T-helper 2 cell treated with Interferon-gamma antibody and Interleukin-4, amounts not matched to agents 100 ng/mL and 5 ng/mL, for 36 hours (primary cell): ENCODE measurements around the gene CCL4L2. TPM values are rescaled to one million over a fixed set of nuclear protein-coding genes. Genes with fewer than 3 reads are reported as not detected.
"Not testable (repeated sequence)": the region's sequence is repeated elsewhere in the genome, so short reads cannot be mapped to it uniquely, and the experiment has no call there.

Experiments used
- intact Hi-C: fragments of 100-400 bp; cut with micrococcal nuclease; formaldehyde crosslinking; loops from one replicate; pipeline ENCODE4 v1.15.1; 2023
- total RNA-seq: library from RNA; stranded (reverse); gene quantifications from 2 replicates; pipeline ENCODE4 v1.2.3, GENCODE V29; 2022

The CCL4L2 gene
- 0.45 and 0.75 TPM in 2 replicates for total RNA-seq

- intact Hi-C loops, result not testable (repeated sequence)
These were observed at the start of gene CCL4L2 for GRCh38 chr17:36210439-36211211. TSS of gene CCL4L2 (plus strand) at chr17:36211063.

GRCh38 chr17:36168836-36169235 lies 42.0 kb upstream of the CCL4L2 start:
- intact Hi-C loops, result not testable (repeated sequence)

- intact Hi-C loops, result not testable (repeated sequence)
These were observed 34.3 kb upstream of the CCL4L2 start, which contains the start of gene TBC1D3B for GRCh38 chr17:36176536-36176935. TSS of gene TBC1D3B (minus strand) at chr17:36176636. CDS start at chr17:36175050, 1,586 bp downstream.

GRCh38 chr17:36181446-36182175 lies 29.3 kb upstream of the CCL4L2 start:
- intact Hi-C loops, result not testable (repeated sequence)

- intact Hi-C loops, result no loop called here
These were observed 28.5 kb upstream of the CCL4L2 start for GRCh38 chr17:36182176-36183000.

- intact Hi-C loops, result no loop called here
These were observed 27.6 kb upstream of the CCL4L2 start for GRCh38 chr17:36183001-36183971.

- intact Hi-C loops, result no loop called here
These were observed 26.7 kb upstream of the CCL4L2 start for GRCh38 chr17:36184023-36184765.

- intact Hi-C loops, result no loop called here
These were observed 25.4 kb upstream of the CCL4L2 start for GRCh38 chr17:36185416-36185815.

GRCh38 chr17:36186810-36187763 lies 23.8 kb upstream of the CCL4L2 start:
- intact Hi-C loops, result not testable (repeated sequence)

- intact Hi-C loops, result not testable (repeated sequence)
These were observed 22.8 kb upstream of the CCL4L2 start for GRCh38 chr17:36187943-36188665.

GRCh38 chr17:36188891-36189306 lies 22.0 kb upstream of the CCL4L2 start:
- intact Hi-C loops, result no loop called here

GRCh38 chr17:36189993-36190392 lies 20.9 kb upstream of the CCL4L2 start:
- intact Hi-C loops, result loop anchor here (10.0 kb wide), 1 partner anchor 45 kb away; no protein-coding TSS in a partner anchor

GRCh38 chr17:36190549-36191330 lies 20.1 kb upstream of the CCL4L2 start:
- intact Hi-C loops, result loop anchor here (10.0 kb wide), 1 partner anchor 46 kb away; no protein-coding TSS in a partner anchor

GRCh38 chr17:36193216-36193775 lies 17.6 kb upstream of the CCL4L2 start:
- intact Hi-C loops, result loop anchor here (10.0 kb wide), 1 partner anchor 48 kb away; no protein-coding TSS in a partner anchor

- intact Hi-C loops, result loop anchor here (10.0 kb wide), 1 partner anchor 49 kb away; no protein-coding TSS in a partner anchor
These were observed 16.6 kb upstream of the CCL4L2 start for GRCh38 chr17:36194147-36194831.
